ENCODE measurements around the gene HSD17B2. TPM values are rescaled to one million over a fixed set of nuclear protein-coding genes. Genes with fewer than 3 reads are reported as not detected.

HSD17B2 gene
- total and polyA plus RNA-seq, 4 donors: 2.7 to 6.2 (median 3.1) TPM

DNA sequence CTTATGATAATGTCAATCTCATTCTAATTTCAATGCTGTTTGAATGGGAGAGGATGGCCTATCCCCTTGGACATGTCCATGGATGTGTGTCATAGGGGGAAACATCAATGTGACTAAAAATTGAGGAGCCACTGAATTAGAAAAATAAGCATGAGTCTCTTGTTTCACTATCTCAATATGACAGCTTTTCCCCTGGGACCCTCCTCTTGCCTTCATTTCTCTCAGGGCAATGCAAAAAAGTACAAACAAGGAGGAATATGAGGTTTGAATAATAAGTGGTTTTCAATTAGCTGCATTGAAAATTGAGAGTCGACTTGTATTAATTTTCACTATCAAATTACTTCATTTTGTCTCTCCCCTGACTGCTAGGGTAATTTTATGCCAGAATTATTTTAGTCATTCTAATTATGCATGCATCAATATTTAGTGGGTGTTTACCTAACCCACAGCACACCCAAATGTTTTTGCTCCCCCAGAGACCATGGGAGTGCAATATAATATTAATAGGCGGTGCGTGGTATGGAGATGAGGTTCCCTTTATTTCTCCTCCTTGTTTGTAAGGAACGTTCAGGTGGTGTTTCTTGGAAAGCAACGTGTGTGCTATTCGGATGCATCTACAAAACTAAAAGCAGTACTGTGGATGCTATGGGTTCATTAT, 17.0 kb upstream of the HSD17B2 start:
- H3K4me1 ChIP-seq (ENCODE audit: control insufficient read depth in 5 of 5, insufficient read depth in 5 of 5, low read length in 5 of 5): no peaks in the 10 kb centered on the region
- ATAC-seq (ENCODE audit: insufficient read depth, low FRiP score) (no peak), DNase-seq (no peak)
- H3K4me3 ChIP-seq: no peak overlapping the region
- no peaks in the 10 kb centered on the region for H3K36me3 ChIP-seq (ENCODE audit: control insufficient read depth in 4 of 4, insufficient read depth in 4 of 4, low read length in 4 of 4)
- no peak overlapping the region for H3K27ac ChIP-seq (ENCODE audit: low read depth in 1 of 2, low read length in 1 of 2)
- TF ChIP-seq, protein P1, sequence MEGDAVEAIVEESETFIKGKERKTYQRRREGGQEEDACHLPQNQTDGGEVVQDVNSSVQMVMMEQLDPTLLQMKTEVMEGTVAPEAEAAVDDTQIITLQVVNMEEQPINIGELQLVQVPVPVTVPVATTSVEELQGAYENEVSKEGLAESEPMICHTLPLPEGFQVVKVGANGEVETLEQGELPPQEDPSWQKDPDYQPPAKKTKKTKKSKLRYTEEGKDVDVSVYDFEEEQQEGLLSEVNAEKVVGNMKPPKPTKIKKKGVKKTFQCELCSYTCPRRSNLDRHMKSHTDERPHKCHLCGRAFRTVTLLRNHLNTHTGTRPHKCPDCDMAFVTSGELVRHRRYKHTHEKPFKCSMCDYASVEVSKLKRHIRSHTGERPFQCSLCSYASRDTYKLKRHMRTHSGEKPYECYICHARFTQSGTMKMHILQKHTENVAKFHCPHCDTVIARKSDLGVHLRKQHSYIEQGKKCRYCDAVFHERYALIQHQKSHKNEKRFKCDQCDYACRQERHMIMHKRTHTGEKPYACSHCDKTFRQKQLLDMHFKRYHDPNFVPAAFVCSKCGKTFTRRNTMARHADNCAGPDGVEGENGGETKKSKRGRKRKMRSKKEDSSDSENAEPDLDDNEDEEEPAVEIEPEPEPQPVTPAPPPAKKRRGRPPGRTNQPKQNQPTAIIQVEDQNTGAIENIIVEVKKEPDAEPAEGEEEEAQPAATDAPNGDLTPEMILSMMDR (IDR thresholded peaks at IDR 0.05; ENCODE audit: control extremely low read depth, extremely low read depth): no peak
- 83 to 90% methylated on average over 6 of the region's 6 CpGs for WGBS, 2 donors
- no peak overlapping the region for H3K9ac ChIP-seq (ENCODE audit: insufficient read depth in 1 of 2, low read length in 2 of 2)
- no peaks in the 10 kb centered on the region for H3K27me3 ChIP-seq (ENCODE audit: control insufficient read depth in 3 of 3, insufficient read depth in 3 of 3, low read length in 2 of 3)
- peaks cover 0 to 7% (median 0%) of the 10 kb centered on the region in 4 donors for H3K9me3 ChIP-seq (ENCODE audit: control insufficient read depth in 4 of 4, insufficient read depth in 3 of 4, low read length in 3 of 4)

DNA sequence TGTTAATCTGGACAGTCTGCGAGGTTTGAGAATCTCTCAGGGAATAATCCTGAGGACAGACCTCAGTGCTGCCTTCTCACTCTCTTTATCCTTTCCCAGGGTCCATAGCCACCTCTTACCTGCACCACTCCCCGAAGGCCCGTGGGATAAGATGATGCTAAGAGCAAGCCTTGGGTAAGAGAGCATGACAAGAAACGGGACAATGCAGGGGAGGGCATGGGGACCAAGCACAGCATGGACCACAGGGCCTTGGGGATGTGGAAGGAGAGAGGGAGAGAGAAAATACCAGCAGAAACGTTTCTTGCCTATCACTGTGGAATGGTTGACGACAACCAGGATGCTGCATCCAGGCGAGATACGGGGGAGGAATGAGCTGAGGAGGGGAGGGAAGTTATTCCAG, 15.5 kb upstream of the HSD17B2 start:
- TF ChIP-seq, protein P1 (IDR thresholded peaks at IDR 0.05; ENCODE audit: control extremely low read depth, extremely low read depth): no peak
- no peaks in the 10 kb centered on the region for H3K36me3 ChIP-seq (ENCODE audit: control insufficient read depth in 4 of 4, insufficient read depth in 4 of 4, low read length in 4 of 4)
- no peaks in the 10 kb centered on the region for H3K4me1 ChIP-seq (ENCODE audit: control insufficient read depth in 5 of 5, insufficient read depth in 5 of 5, low read length in 5 of 5)
- no peak overlapping the region for H3K27ac ChIP-seq (ENCODE audit: low read depth in 1 of 2, low read length in 1 of 2)
- WGBS, 2 donors: 62 to 71% methylated on average over 8 of the region's 8 CpGs
- H3K4me3 ChIP-seq: no peak overlapping the region
- H3K27me3 ChIP-seq (ENCODE audit: control insufficient read depth in 3 of 3, insufficient read depth in 3 of 3, low read length in 2 of 3): peaks cover 0 to 5% (median 0%) of the 10 kb centered on the region in 3 donors
- H3K9me3 ChIP-seq (ENCODE audit: control insufficient read depth in 4 of 4, insufficient read depth in 3 of 4, low read length in 3 of 4): peaks cover 0 to 7% (median 0%) of the 10 kb centered on the region in 4 donors
- DNase-seq (no peak), ATAC-seq (ENCODE audit: insufficient read depth, low FRiP score) (no peak)
- H3K9ac ChIP-seq (ENCODE audit: insufficient read depth in 1 of 2, low read length in 2 of 2): no peak overlapping the region

DNA sequence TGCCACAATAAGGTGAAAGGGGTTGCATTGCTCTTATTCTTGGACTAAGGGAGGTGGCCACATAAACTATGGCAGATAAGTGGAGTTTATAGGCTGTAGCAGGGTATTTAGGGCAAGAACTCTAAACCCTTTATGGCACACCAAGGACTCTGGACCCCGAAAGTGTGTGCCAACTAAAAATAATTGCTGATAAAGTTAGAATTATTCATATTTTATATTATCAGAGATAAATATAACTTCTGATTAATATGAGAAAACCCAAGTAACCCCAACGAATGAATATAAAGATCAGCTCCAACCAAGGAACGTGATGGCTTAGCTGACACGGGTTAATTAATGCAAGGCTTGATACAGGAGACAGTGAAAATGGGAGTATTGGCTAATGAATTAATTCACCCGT, 15.0 kb upstream of the HSD17B2 start:
- Histone ChIP-seq H3K27ac (ENCODE audit: low read depth in 1 of 2, low read length in 1 of 2) (no peak overlapping the region), H3K9ac (ENCODE audit: insufficient read depth in 1 of 2, low read length in 2 of 2) (no peak overlapping the region), H3K36me3 (ENCODE audit: control insufficient read depth in 4 of 4, insufficient read depth in 4 of 4, low read length in 4 of 4) (no peaks in the 10 kb centered on the region), H3K4me1 (ENCODE audit: control insufficient read depth in 5 of 5, insufficient read depth in 5 of 5, low read length in 5 of 5) (no peaks in the 10 kb centered on the region), H3K4me3 (no peak overlapping the region), H3K27me3 (ENCODE audit: control insufficient read depth in 3 of 3, insufficient read depth in 3 of 3, low read length in 2 of 3) (peaks cover 0 to 5% (median 0%) of the 10 kb centered on the region in 3 donors), H3K9me3 (ENCODE audit: control insufficient read depth in 4 of 4, insufficient read depth in 3 of 4, low read length in 3 of 4) (peaks cover 0 to 6% (median under 1%) of the 10 kb centered on the region in 4 donors)
- no peak for ATAC-seq (ENCODE audit: insufficient read depth, low FRiP score)
- TF ChIP-seq, protein P1 (IDR thresholded peaks at IDR 0.05; ENCODE audit: control extremely low read depth, extremely low read depth): no peak
- DNase-seq: no peak
- 92 to 95% methylated on average over 5 of the region's 5 CpGs for WGBS, 2 donors

DNA sequence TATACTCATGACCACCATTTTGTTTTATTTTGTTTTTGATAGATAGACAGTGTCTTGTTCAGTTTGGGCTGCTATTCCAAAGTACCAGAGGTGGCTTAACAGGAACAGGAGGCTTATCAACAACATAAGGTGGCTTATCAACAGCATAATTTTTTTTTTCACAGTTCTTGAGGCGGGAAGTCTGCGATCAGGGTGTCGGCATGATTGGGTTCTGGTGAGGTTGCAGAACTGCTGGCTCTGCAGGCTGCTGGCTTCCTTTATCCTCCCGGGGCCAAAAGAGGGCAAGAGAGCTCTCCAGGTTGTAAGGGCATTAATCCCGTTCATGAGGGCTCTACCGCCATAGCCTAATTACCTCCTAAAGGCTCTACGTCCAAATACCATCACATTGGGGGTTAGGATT, 11.8 kb upstream of the HSD17B2 start:
- 80 to 88% methylated on average over 7 of the region's 7 CpGs for whole genome bisulfite sequencing, 2 donors
- H3K4me3 ChIP-seq: no peak overlapping the region

More for the DNA sequence above, 11.8 kb upstream of the HSD17B2 start:
- no peak for DNase-seq
- H3K27ac ChIP-seq (ENCODE audit: low read depth in 1 of 2, low read length in 1 of 2): no peak overlapping the region
- peaks cover 0 to 5% (median 0%) of the 10 kb centered on the region in 3 donors for H3K27me3 ChIP-seq (ENCODE audit: control insufficient read depth in 3 of 3, insufficient read depth in 3 of 3, low read length in 2 of 3)
- no peaks in the 10 kb centered on the region for H3K36me3 ChIP-seq (ENCODE audit: control insufficient read depth in 4 of 4, insufficient read depth in 4 of 4, low read length in 4 of 4)
- TF ChIP-seq, protein P1 (IDR thresholded peaks at IDR 0.05; ENCODE audit: control extremely low read depth, extremely low read depth): no peak
- ATAC-seq (ENCODE audit: insufficient read depth, low FRiP score): no peak
- peaks cover 0 to 4% (median 0%) of the 10 kb centered on the region in 4 donors for H3K9me3 ChIP-seq (ENCODE audit: control insufficient read depth in 4 of 4, insufficient read depth in 3 of 4, low read length in 3 of 4)
- H3K9ac ChIP-seq (ENCODE audit: insufficient read depth in 1 of 2, low read length in 2 of 2): no peak overlapping the region
- no peaks in the 10 kb centered on the region for H3K4me1 ChIP-seq (ENCODE audit: control insufficient read depth in 5 of 5, insufficient read depth in 5 of 5, low read length in 5 of 5)
